HG03159 (cell line): ENCODE results near the gene SCGB1C1.
"Not testable (repeated sequence)": the region's sequence is repeated elsewhere in the genome, so short reads cannot be mapped to it uniquely, and the experiment has no call there.

Experiments
- ATAC-seq: cut with Tn5 transposase; IDR thresholded peaks from one replicate; pipeline ENCODE4 v1.9.1; 2021; ENCODE audit warnings: mild to moderate bottlenecking, moderate library complexity; ENCODE audit not compliant: unreplicated experiment

The SCGB1C1 gene

GRCh38 chr11:192674-193128 lies at the start of gene SCGB1C1:
Gene SCGB1C1 (plus strand): TSS chr11:193078. CDS start chr11:193100, 22 bp downstream.
- ATAC-seq: not testable (repeated sequence)

- not testable (repeated sequence) for ATAC-seq
Observed at GRCh38 chr11:180242-180641, 12.6 kb upstream of the SCGB1C1 start.

- peak; percentile 4 for ATAC-seq
Observed at GRCh38 chr11:189200-189783, 3.6 kb upstream of the SCGB1C1 start.

GRCh38 chr11:189843-190311 lies 3.0 kb upstream of the SCGB1C1 start:
- ATAC-seq: peak; percentile 73

GRCh38 chr11:190546-190945 lies 2.3 kb upstream of the SCGB1C1 start:
- not testable (repeated sequence) for ATAC-seq

- ATAC-seq: not testable (repeated sequence)
Observed at GRCh38 chr11:191490-192478, 1.1 kb upstream of the SCGB1C1 start.

GRCh38 chr11:193481-193880 lies 603 bp downstream of the SCGB1C1 start:
- not testable (repeated sequence) for ATAC-seq

- no peak for ATAC-seq
Observed at GRCh38 chr11:196786-197731, 4.2 kb downstream of the SCGB1C1 start.

- ATAC-seq: no peak
Observed at GRCh38 chr11:197741-198235, 4.9 kb downstream of the SCGB1C1 start.

- ATAC-seq: no peak
Observed at GRCh38 chr11:198236-198806, 5.4 kb downstream of the SCGB1C1 start.

GRCh38 chr11:199004-199581 lies 6.2 kb downstream of the SCGB1C1 start:
- ATAC-seq: no peak

GRCh38 chr11:199782-200181 lies 6.9 kb downstream of the SCGB1C1 start:
- no peak for ATAC-seq

- ATAC-seq: no peak
Observed at GRCh38 chr11:200224-201003, 7.5 kb downstream of the SCGB1C1 start.

- no peak for ATAC-seq
Observed at GRCh38 chr11:201966-202365, 9.1 kb downstream of the SCGB1C1 start.

GRCh38 chr11:202490-202889 lies 9.6 kb downstream of the SCGB1C1 start:
- ATAC-seq: no peak

- no peak for ATAC-seq
Observed at GRCh38 chr11:203056-203944, 10.4 kb downstream of the SCGB1C1 start.

GRCh38 chr11:203945-204586 lies 11.2 kb downstream of the SCGB1C1 start:
- no peak for ATAC-seq
